Amniotic epithelial cell (primary cell): ENCODE results near the gene RAP1GAP.

Experiments
- DNase-seq: peaks from one replicate; pipeline ENCODE4 v3.0.0-alpha.2; 2010; ENCODE audit warnings: low read depth

The RAP1GAP gene

GRCh38 chr1:21625390-21626190, 43.6 kb downstream of the RAP1GAP start:
- DNase-seq = no peak

DNA sequence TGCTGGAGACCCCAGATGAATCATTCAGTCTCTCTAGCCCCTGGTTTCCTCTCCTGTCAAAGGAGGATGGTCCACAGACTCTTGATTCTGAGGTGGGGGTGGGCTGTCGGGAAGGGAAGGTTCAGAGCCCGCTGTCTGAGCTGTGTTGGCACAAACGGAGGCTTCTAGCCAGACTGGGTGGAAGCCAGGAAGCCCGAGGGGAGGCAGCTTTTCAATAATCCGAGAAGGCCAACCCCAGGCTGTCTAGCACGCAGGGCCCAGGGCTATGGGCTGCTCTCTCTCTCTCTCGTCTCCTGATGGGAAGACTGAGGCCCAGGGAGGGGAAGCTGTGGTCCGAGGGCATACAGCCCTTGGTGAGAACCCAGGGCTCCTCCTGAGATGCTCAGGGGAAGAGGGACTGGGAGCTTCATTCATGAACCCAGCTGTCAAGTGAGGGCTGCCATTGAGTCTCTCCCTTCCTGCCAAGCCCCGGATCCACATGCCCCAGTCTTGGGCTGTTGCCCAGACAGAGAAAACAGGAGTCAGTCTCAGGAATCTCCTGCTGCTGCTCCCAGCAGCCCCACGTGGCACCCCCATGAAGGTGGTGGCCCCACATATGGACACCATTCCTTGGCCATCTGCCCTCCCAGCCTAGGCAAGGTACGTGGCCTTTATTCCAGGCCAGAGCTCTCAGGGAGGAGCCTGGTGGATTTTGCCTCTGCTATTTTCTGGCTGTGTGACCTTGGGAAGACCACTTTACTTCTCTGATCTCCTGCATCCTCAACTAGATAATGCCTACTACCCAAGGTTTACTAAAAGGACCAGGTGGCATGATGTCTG, 44.4 kb downstream of the RAP1GAP start:
- DNase-seq = no peak

GRCh38 chr1:21623410-21623961, 45.7 kb downstream of the RAP1GAP start:
- no peak for DNase-seq

DNA sequence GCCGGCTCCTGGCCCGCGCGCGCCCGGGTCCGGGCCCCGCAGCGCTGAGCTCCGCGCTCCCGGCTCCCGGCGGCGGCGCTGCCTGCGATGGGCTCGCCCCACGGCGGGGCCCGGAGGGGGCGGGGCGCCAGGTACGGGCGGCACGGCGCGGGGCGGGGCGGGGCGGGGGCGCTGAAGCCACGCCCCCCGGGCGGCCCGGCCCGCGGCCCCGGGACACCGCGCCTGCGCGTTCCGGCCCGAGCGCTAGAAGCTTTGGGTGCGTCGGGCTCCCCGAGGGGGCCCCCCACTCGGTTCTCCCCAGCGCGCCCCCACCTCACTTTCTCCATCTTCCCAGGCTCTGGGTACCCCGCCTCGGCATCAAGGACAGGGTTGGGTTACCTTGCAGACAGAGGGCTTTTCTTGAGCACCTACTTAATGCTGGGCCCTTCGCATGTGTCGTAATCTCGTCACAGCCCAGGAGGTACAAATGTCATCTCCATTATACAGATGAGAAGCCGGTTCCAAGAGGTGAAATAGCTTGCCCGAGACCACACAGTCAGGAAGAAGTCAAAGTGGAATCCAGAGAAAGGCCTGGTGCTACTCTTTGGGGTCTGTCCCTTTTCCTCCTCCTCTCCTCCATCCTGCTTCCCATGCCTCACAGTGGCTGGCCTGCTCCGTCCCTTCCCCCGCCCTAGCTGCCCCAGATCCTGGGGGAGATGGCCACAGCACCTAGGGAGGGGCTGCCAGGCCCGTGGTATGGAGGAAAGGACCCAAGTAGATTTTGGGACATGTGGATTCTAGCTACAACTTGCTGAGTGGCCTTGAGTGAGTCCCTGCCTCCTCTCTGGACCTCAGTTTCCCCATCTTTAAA, 46.5 kb downstream of the RAP1GAP start:
- no peak for DNase-seq

GRCh38 chr1:21621761-21622436, 47.3 kb downstream of the RAP1GAP start:
- no peak for DNase-seq

GRCh38 chr1:21621051-21621450, 48.1 kb downstream of the RAP1GAP start:
- DNase-seq = no peak

DNA sequence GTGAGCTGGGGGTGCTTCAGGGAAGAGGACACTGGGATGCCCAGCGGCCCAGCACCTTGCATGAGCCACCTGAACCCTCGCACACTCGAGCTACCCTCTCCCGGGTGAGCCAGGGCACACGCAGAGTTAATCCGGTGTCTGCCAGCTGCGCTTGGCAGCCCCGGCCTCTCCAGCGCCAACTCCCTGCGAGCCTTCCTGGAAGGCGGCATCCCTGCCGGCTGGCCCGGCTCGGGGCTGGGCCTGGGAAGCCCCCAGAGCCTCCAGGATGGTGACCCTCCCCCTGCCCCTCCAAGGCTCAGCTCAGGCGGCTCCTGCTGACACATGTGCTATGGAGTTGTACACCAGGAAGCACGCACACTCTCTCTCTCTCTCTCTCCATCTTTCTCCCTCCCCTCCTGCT, 48.7 kb downstream of the RAP1GAP start:
- no peak for DNase-seq

- DNase-seq = no peak
Observed at GRCh38 chr1:21620011-21620410, 49.1 kb downstream of the RAP1GAP start.

DNA sequence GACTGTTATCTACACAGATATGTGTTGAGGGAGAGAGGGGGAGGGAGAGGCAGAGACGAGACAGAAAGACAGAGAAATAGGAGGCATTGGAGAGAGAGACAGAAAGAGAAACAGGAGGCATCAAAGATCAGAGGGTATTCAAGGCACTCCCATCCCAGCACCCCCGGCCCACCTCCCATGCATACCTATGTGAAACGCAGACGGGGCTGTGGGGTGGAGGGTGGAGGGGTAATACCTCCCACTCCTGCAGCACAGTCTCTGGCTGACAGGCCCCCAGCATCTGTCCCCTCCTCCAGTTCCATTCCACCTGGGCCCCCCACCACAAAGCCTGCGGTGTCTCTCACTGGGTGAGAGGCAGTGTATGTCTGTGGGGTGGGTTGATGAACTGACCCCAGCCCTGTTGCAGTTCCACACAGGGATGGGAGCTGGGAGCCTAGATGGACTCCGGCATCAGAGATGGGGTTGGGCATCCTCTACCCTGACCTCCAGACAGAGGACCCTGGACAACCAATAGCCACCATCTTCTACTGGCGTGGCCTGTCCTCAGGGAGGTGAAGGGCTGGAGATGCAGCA, 49.7 kb downstream of the RAP1GAP start:
- DNase-seq = no peak

DNA sequence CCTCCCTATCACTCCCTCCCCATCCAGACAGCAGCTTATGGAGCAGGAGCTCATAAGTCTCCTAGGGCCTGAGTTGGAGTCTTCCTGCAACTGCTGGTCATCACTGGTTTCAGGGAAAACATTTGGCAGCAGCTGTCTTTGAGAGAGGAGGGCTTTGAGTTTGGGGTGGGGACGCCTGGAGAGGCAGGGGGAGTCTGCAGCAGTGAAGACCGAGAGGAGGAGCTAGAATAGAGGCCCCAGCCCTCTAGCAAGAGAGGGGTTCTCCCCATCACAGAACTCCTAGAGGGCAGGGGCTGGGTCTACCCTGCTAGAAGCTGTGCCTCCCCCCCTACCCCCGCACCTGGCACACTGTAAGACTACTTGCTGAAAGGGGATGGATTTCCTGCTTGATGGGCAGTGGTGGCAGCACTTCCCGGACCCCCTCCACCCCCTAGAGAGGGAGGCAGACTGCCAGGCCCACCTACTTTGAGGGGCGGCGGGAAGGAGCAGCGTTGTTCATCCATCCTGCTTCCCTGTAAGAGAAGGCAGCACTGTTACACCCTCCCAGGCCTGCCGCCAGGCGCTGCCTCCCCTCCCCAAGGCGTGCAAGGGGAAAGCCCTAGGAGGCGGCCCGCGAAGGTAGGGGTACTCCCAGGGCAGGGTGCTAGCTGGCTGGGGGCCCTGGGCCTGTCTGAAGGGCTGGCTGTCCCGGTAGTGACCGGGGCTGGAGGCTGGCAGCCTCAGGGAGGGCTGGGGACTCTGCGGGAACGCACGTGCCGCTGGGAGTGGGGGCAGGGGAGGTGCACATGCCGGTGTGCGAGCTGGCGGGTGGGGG, 50.4 kb downstream of the RAP1GAP start:
- DNase-seq = no peak

DNA sequence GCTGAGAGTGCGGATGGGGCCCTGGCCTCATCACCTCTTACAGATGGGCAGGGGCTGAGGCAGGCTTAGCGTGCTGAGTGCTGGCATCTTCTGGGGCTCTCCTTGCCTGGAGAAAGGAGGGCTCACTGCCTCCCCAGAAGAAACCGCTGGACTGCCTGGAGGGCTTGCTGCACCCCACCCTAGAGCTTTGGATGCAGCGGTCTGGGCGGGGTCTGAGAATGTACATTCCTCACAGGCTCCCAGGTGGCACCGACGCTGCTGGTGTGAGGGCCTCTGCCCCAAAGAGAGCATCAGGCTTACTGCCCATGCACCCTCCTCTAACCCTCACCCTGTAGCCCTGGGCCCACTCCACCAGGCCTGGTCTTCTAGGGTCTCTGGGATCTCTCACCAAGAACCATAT, 51.1 kb downstream of the RAP1GAP start:
- no peak for DNase-seq

DNA sequence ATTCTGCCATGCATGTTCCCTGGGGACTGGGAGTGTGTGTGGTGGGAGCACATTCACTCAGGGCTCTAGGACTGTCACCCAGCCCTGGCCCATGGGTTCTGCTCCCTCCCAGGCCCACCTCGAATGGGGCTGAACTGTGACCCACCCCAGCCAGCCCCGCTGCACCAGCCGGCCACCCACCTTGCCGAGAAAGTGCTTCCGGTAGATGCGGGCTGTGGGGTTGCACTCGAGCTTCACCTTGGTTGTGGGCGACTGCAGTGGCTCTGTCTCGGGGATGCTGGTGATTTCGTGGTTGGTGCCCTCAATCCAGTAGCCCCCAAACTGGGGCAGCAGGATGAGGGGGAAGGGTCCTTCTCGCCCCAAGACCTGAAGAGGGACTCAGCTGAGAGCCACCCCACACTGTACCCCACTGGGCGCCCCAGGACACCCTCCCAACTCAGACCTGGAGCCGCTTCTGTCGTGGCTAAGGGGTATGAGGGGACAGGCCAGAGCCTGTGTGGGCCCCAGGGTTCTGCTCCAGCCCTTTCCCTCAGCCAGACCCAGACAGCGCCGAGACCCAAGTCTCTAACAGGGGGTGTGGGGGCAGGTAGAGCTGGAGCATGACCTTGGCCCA, 51.9 kb downstream of the RAP1GAP start:
- no peak for DNase-seq

GRCh38 chr1:21616372-21616771, 52.8 kb downstream of the RAP1GAP start:
- DNase-seq = no peak

GRCh38 chr1:21614419-21615115, 54.6 kb downstream of the RAP1GAP start:
- no peak for DNase-seq

DNA sequence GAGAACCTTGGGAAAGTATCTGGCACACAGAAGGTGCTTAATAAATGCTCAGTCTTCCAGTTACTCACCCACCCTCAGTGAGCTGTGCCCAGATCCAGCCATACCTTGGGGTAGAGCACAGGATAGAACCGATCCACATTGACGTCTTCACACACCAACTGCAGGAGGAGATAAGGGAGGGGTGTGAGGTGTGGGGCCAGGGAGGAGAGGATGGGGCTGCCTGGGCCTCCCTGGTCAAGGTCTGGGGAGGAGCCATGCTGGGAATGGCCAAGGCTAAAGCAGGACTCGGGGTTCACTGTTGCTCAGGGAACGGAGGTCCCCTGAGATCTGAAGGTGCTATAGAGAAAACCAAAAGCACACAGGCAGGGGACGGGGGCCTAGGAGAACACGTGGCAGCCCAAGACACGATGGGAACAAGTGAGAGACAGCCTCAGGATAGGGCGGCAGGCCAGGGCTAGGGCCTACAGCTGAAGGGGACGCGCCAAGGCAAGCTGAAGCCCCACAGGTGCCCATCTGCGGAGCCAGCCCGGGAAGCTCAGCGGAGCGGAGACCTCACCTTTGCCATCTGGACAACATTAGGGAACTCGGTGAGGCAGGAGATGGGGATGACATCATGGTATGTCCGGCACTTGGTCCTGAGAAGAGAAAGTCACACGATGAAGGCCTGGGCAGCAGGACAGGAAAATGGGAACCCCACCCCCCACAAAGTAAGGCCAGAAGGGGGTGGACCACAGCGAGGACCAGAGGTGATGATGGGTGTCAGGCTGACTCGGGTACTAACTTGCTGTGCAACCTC, 55.9 kb downstream of the RAP1GAP start:
- DNase-seq = no peak

- DNase-seq = no peak
Observed at GRCh38 chr1:21612057-21612456, 57.1 kb downstream of the RAP1GAP start.

DNA sequence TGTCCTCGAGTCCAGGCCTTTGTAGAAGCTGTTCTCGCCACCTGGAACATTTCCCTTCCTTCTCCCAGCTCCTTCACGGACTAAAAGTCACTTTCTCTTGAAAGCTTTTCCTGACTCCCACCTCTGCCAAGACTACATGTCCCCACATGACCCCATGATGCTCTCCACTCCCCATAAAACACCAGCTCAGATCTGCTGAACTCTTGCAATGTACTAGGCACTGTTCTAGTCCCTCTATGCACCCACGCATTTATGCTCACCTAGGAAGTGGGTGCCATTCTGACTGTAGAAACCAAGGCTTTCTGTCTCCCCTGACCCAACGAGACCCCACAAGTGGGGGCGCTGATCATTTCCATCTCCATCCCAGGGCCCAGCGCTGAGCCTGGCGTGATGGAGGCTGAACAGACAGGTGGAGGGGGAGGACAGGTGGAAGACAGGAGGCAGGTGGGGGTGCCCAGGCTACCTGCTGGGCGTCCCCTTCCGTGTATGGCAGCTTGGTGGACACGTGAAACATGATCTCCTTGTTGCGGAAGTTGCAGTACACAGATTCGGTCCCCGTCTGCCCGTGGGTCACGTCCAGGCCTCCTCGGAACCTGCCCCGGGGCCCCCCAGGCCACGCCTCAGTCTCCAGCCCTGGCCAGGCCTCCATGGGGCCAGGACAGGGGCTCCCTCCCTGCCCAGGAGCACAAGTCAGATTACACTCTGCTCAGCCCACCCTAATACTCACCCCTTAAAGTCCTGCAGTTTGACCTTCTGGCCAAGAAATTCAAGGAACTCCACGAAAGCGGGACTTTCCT, 58.0 kb downstream of the RAP1GAP start:
- DNase-seq = no peak

DNA sequence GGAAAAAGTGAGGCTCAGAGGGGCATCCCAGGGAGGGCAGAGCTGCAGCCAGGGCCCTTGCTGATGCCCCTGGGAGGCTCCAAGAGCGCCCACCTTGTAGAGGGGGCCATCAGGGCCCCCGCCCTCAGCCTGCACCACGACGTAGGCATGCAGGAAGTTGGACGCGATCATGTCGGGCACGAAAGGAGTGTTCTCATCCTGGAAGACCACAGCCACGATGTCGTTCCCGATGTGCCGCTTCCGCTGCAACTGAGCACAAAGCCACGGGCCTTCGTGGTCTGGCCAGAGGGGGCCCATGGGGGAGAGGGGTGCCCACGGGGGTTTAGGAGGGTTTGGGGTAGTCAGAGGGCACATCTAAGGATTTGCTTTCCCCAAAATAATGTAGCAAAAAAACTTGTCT, 59.1 kb downstream of the RAP1GAP start:
- DNase-seq = no peak
